Measurements from ENCODE around the gene AIPL1. TPM values are rescaled to one million over a fixed set of nuclear protein-coding genes. Genes with fewer than 3 reads are reported as not detected.
A peak's percentile ranks its signal among the peaks of the same experiment; 100 is the strongest.

Gene AIPL1
- total and polyA plus RNA-seq, 2 of the 13 experiments (the other 11 are each of a cell fraction or from before 2014, with no cell fraction given), result not detected

DNA sequence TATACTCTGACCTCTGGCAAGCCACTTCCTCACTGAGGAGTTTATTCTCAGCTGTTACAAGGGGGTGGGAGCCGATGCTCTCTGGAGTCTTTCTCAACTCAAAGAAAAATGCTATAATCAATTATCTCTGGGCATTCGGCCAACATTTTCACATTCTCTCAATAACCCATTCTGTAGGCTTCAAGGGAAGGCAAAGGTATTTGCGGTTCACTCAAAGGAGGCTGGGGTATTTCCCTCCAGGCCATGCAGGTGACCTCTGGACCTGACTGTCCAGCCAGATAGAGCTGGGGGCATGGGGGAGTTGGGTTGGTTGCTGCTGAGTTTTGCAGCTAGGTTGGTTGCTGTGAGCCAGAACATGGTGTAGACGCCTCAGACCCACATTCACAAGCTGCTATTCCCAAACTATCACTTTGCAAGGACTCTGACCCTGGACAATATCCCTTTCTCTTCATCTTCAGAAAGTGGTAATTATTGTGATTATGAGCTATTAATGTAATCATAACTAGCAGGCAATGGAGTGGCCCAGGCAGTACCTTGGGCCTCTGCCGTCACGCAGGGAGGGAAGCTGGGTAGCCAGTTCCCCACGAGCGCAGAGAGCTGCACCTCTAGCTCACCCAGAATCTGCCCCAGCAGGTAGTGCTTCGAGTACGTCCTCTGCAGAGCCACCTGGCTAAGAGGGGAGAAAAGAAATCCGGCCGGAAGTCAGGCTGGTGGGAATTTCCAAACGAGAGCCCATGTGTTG is 42.1 kb downstream of the AIPL1 start (continued):
- no peak for TF ChIP-seq NFE2L1 (CRISPR knock-in tag; IDR thresholded peaks at IDR 0.05; ENCODE audit: borderline replicate concordance)
- TF ChIP-seq ZNF354B (CRISPR knock-in tag; IDR thresholded peaks at IDR 0.05), result no peak
- peak; percentile 89 for TF ChIP-seq ONECUT2 (CRISPR knock-in tag; IDR thresholded peaks at IDR 0.05)
- peak; percentile 84 for TF ChIP-seq HNF4G (IDR thresholded peaks at IDR 0.05; ENCODE audit: borderline replicate concordance, low read depth, low read length)
- 0 out of 2 replicates have a peak, but pooled peaks have one; percentile 24 for TF ChIP-seq HNF4G (CRISPR knock-in tag; IDR thresholded peaks at IDR 0.05; ENCODE audit: borderline replicate concordance, low read depth)
- TF ChIP-seq ZFY (CRISPR knock-in tag; IDR thresholded peaks at IDR 0.05), result 0 out of 2 replicates have a peak, but pooled peaks have one; percentile 27
- TF ChIP-seq ZNF562 (CRISPR knock-in tag; IDR thresholded peaks at IDR 0.05; ENCODE audit: borderline replicate concordance), result 0 out of 2 replicates have a peak, but pooled peaks have one; percentile 22
- TF ChIP-seq ZNF670 (CRISPR knock-in tag; IDR thresholded peaks at IDR 0.05; ENCODE audit: borderline replicate concordance), result no peak; the same call in 1 of the 2 replicates
- TF ChIP-seq KLF13 (CRISPR knock-in tag; IDR thresholded peaks at IDR 0.05), result no peak
- TF ChIP-seq ZNF781 (CRISPR knock-in tag; IDR thresholded peaks at IDR 0.05; ENCODE audit: borderline replicate concordance, not compliant biosample characterization), result peak; percentile 45
- TF ChIP-seq GABPB1 (CRISPR knock-in tag; IDR thresholded peaks at IDR 0.05), result peak; percentile 48
- TF ChIP-seq HDAC2 (CRISPR knock-in tag; IDR thresholded peaks at IDR 0.05), result peak; percentile 69; the same call in 1 of the 2 replicates
- no peak for TF ChIP-seq MEIS1 (CRISPR knock-in tag; IDR thresholded peaks at IDR 0.05; ENCODE audit: borderline replicate concordance)

DNA sequence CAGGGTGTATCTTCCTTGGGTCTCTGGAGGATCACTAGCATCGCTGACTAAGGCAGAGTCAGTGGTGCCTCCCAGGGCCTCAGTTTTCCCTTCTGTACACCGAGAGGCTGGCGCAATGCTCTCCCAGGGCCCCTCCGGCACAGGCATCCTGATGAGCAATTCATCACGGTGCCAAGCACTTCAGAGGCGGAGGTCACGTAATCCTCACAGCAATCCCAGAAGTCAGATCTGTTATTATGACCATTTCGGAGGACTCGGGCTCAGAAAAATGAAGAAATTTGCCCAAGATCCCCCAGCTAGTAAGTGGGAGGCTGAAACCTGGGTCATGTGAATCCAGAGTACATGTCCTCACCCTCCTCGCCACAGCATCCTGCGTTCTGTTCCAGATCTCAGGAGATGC is 46.5 kb downstream of the AIPL1 start:
- TF ChIP-seq, protein P1, sequence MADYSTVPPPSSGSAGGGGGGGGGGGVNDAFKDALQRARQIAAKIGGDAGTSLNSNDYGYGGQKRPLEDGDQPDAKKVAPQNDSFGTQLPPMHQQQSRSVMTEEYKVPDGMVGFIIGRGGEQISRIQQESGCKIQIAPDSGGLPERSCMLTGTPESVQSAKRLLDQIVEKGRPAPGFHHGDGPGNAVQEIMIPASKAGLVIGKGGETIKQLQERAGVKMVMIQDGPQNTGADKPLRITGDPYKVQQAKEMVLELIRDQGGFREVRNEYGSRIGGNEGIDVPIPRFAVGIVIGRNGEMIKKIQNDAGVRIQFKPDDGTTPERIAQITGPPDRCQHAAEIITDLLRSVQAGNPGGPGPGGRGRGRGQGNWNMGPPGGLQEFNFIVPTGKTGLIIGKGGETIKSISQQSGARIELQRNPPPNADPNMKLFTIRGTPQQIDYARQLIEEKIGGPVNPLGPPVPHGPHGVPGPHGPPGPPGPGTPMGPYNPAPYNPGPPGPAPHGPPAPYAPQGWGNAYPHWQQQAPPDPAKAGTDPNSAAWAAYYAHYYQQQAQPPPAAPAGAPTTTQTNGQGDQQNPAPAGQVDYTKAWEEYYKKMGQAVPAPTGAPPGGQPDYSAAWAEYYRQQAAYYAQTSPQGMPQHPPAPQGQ (CRISPR knock-in tag; IDR thresholded peaks at IDR 0.05; ENCODE audit: borderline replicate concordance), result no peak
- no TSS peak for BruUV-seq (replicated peaks)
- ATAC-seq (no peak), FAIRE-seq (no peak), DNase-seq (ENCODE audit: low spot score) (no peak)
- in situ Hi-C loops (cut with HindIII; ENCODE audit: extremely low pct_ligation_motif_present, low pct_unique_long_range_greater_than_20kb), result no loop called here
- no peak overlapping the region for H3K4me2 ChIP-seq (ENCODE audit: low read depth, low read length)
- CTCF ChIA-PET (ENCODE audit: low intra/inter-chr PET ratio, low total read pairs), result no interaction called here
- H4K20me1 ChIP-seq (ENCODE audit: insufficient read depth, low read length), result no peaks in the 10 kb centered on the region
- POLR2A ChIA-PET, result no interaction called here
- H3K9me3 ChIP-seq (ENCODE audit: low read length), result no peaks in the 10 kb centered on the region
- no peak overlapping the region for H3K9ac ChIP-seq (ENCODE audit: insufficient read depth, low read depth, low read length)
- H3K4me1 ChIP-seq (ENCODE audit: insufficient read depth, low read length), result peaks cover 13% of the 10 kb centered on the region
- no peaks in the 10 kb centered on the region for H3K79me2 ChIP-seq (ENCODE audit: insufficient read depth, low read length)
- H2AFZ ChIP-seq (ENCODE audit: low read length), result no peak overlapping the region
- 69% methylated on average over 7 of the region's 11 CpGs for WGBS (ENCODE audit: low lambda C conversion rate)
- no peaks in the 10 kb centered on the region for H3K36me3 ChIP-seq (replicated peaks in 1 of 2; ENCODE audit: control insufficient read depth in 1 of 2, insufficient read depth in 2 of 2, low read length in 2 of 2)
- H3K27me3 ChIP-seq (ENCODE audit: control insufficient read depth in 1 of 2, insufficient read depth in 2 of 2, low read length in 2 of 2), result no peaks in the 10 kb centered on the region
- H3K27ac ChIP-seq (ENCODE audit: extremely low read length, insufficient read depth, low read length), result no peak overlapping the region
- intact Hi-C loops (cut with micrococcal nuclease; ENCODE audit: unreplicated experiment), result no loop called here
- H3K4me3 ChIP-seq (replicated peaks in 1 of 3; ENCODE audit: insufficient read depth in 1 of 3, low read depth in 2 of 3, low read length in 3 of 3), result no peak overlapping the region
